HG03159 (cell line): ENCODE results near the gene VPS35.
"Not testable (repeated sequence)": the region's sequence is repeated elsewhere in the genome, so short reads cannot be mapped to it uniquely, and the experiment has no call there.

Experiments
- ATAC-seq: cut with Tn5 transposase; IDR thresholded peaks from one replicate; pipeline ENCODE4 v1.9.1; 2021; ENCODE audit warnings: mild to moderate bottlenecking, moderate library complexity; ENCODE audit not compliant: unreplicated experiment

The VPS35 gene

GRCh38 chr16:46713634-46714033, 24.7 kb upstream of the VPS35 start:
- ATAC-seq = no peak

- ATAC-seq = no peak
These were observed 23.9 kb upstream of the VPS35 start for GRCh38 chr16:46712911-46713310.

GRCh38 chr16:46711106-46712058, 22.4 kb upstream of the VPS35 start:
- ATAC-seq = no peak

- ATAC-seq = no peak
These were observed 20.6 kb upstream of the VPS35 start for GRCh38 chr16:46709469-46710005.

- ATAC-seq = no peak
These were observed 17.7 kb upstream of the VPS35 start for GRCh38 chr16:46706642-46707041.

GRCh38 chr16:46702030-46702429, 13.1 kb upstream of the VPS35 start:
- ATAC-seq = no peak

GRCh38 chr16:46701615-46702014, 12.6 kb upstream of the VPS35 start:
- no peak for ATAC-seq

- ATAC-seq = no peak
These were observed 11.1 kb upstream of the VPS35 start for GRCh38 chr16:46700048-46700447.

GRCh38 chr16:46696957-46697356, 8.0 kb upstream of the VPS35 start:
- no peak for ATAC-seq

GRCh38 chr16:46695937-46696336, 7.0 kb upstream of the VPS35 start:
- no peak for ATAC-seq

- no peak for ATAC-seq
These were observed 4.6 kb upstream of the VPS35 start for GRCh38 chr16:46693598-46693997.

- ATAC-seq = no peak
These were observed 2.7 kb upstream of the VPS35 start for GRCh38 chr16:46691726-46692125.

GRCh38 chr16:46690281-46691178, 1.6 kb upstream of the VPS35 start:
- no peak for ATAC-seq

- peak; percentile 72 for ATAC-seq
These were observed 645 bp upstream of the VPS35 start, which contains the start of gene ORC6 for GRCh38 chr16:46689365-46690280. TSS of gene ORC6 (plus strand) at chr16:46689659. CDS start at chr16:46689706, 47 bp downstream.

- ATAC-seq = no peak
These were observed 801 bp downstream of the VPS35 start for GRCh38 chr16:46688101-46688653.

GRCh38 chr16:46687486-46687885, 1.5 kb downstream of the VPS35 start:
- ATAC-seq = no peak

- ATAC-seq = no peak
These were observed 2.0 kb downstream of the VPS35 start for GRCh38 chr16:46686815-46687473.

GRCh38 chr16:46681867-46682266, 7.1 kb downstream of the VPS35 start:
- ATAC-seq = not testable (repeated sequence)

GRCh38 chr16:46677943-46678342, 11.0 kb downstream of the VPS35 start:
- ATAC-seq = not testable (repeated sequence)
